Measurements from ENCODE around the gene PBXIP1. TPM values are rescaled to one million over a fixed set of nuclear protein-coding genes. Genes with fewer than 3 reads are reported as not detected.

PBXIP1 gene
- total and polyA plus RNA-seq, 2 of the 13 experiments (the other 11 are each of a cell fraction or from before 2014, with no cell fraction given), result 16.3 to 31.9 TPM

GRCh38 chr1:154936555-154937084, 19.3 kb downstream of the PBXIP1 start, which contains the start of gene PMVK (continued):
- TF ChIP-seq ZBTB49 (CRISPR knock-in tag; IDR thresholded peaks at IDR 0.05; ENCODE audit: borderline replicate concordance), result no peak
- peak; percentile 97 for TF ChIP-seq TARDBP (CRISPR knock-in tag; IDR thresholded peaks at IDR 0.05)
- no peak for TF ChIP-seq NFRKB (IDR thresholded peaks at IDR 0.05)
- TF ChIP-seq MBNL3 (CRISPR knock-in tag; conservative IDR thresholded peaks at IDR 0.05), result no peak
- no peak; the same call in none of the 2 replicates for TF ChIP-seq THRA (CRISPR knock-in tag; IDR thresholded peaks at IDR 0.05; ENCODE audit: borderline replicate concordance)
- TF ChIP-seq SALL1 (CRISPR knock-in tag; IDR thresholded peaks at IDR 0.05), result peak; percentile 99
- peak; percentile 78 for TF ChIP-seq CHCHD3 (CRISPR knock-in tag; IDR thresholded peaks at IDR 0.05)
- TF ChIP-seq THAP11 (CRISPR knock-in tag; IDR thresholded peaks at IDR 0.05), result peak; percentile 84
- TF ChIP-seq ZNF24 (IDR thresholded peaks at IDR 0.05), result no peak
- TF ChIP-seq WIZ (CRISPR knock-in tag; IDR thresholded peaks at IDR 0.05), result peak; percentile 87; the same call in 1 of the 2 replicates
- TF ChIP-seq ZNF160 (CRISPR knock-in tag; IDR thresholded peaks at IDR 0.05), result peak; percentile 97; the same call in 1 of the 2 replicates
- peak; percentile 87; the same call in 1 of the 2 replicates for TF ChIP-seq GLI4 (CRISPR knock-in tag; IDR thresholded peaks at IDR 0.05; ENCODE audit: borderline replicate concordance)
- TF ChIP-seq NR0B2 (CRISPR knock-in tag; IDR thresholded peaks at IDR 0.05), result peak; percentile 99
- TF ChIP-seq HHEX (CRISPR knock-in tag; IDR thresholded peaks at IDR 0.05), result no peak
- TF ChIP-seq IRF1 (CRISPR knock-in tag; IDR thresholded peaks at IDR 0.05; ENCODE audit: low read depth), result peak; percentile 97
- TF ChIP-seq IKZF4 (CRISPR knock-in tag; IDR thresholded peaks at IDR 0.05; ENCODE audit: borderline replicate concordance, low read depth, not compliant biosample characterization), result peak; percentile 99
- TF ChIP-seq TAF1 (CRISPR knock-in tag; IDR thresholded peaks at IDR 0.05), result peak; percentile 77
- TF ChIP-seq TBL1XR1 (IDR thresholded peaks at IDR 0.05; ENCODE audit: borderline replicate concordance, low read length, partially characterized antibody), result no peak
- TF ChIP-seq ZKSCAN1 (IDR thresholded peaks at IDR 0.05; ENCODE audit: low read length), result no peak
- no peak for TF ChIP-seq FOXA1 (IDR thresholded peaks at IDR 0.05)
- 0 out of 2 replicates have a peak, but pooled peaks have one; percentile 9 for TF ChIP-seq FOXA1 (CRISPR knock-in tag; IDR thresholded peaks at IDR 0.05)
- peak; percentile 91; the same call in 1 of the 2 replicates for TF ChIP-seq NFKBIZ (CRISPR knock-in tag; IDR thresholded peaks at IDR 0.05)
- TF ChIP-seq ARID5B (CRISPR knock-in tag; IDR thresholded peaks at IDR 0.05), result peak; percentile 62
